ENCODE results near the gene SLC26A4.

The SLC26A4 gene

DNA sequence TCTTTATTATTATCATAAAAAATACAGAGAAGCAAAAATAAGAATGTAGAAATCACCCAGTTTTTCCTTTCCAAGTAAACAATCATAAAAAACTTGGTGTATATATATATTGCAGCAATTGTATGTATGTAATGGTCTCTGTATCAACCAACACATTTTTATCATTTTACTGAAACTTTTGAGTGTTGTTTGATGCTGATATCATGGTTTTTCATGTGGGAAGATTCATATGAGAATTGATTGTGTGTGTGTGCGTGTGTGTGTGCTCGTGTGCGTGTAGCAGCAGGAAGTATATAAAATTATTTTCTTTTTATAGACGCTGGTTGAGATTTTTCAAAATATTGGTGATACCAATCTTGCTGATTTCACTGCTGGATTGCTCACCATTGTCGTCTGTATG is 22.3 kb downstream of the SLC26A4 start:
- no peak overlapping the region for H4K91ac ChIP-seq (ENCODE audit: low read depth, low read length)
- no peak overlapping the region for H2AFZ ChIP-seq (ENCODE audit: insufficient read depth, low read length, poor library complexity)
- H3K36me3 ChIP-seq (ENCODE audit: control insufficient read depth in 1 of 2, insufficient read depth in 2 of 2, low read length in 2 of 2) = no peaks in the 10 kb centered on the region
- no peaks in the 10 kb centered on the region for H3K79me2 ChIP-seq (ENCODE audit: control insufficient read depth, insufficient read depth, low read length, poor library complexity)
- no peak overlapping the region for H4K12ac ChIP-seq (ENCODE audit: low read depth, low read length)
- H3K4me3 ChIP-seq (ENCODE audit: low read depth, low read length) = no peak overlapping the region
- no peaks in the 10 kb centered on the region for H3K4me1 ChIP-seq (ENCODE audit: control insufficient read depth in 1 of 2, insufficient read depth in 2 of 2, low read length in 2 of 2)
- no peak overlapping the region for H2BK5ac ChIP-seq (ENCODE audit: low read depth, low read length, poor library complexity)
- H4K8ac ChIP-seq (ENCODE audit: low read depth, low read length) = no peak overlapping the region
- H2AK5ac ChIP-seq (ENCODE audit: low read length) = no peak overlapping the region
- no peak overlapping the region for H3K4ac ChIP-seq (ENCODE audit: low read depth, low read length)
- H3K14ac ChIP-seq (ENCODE audit: low read length) = no peak overlapping the region
- H2BK120ac ChIP-seq (ENCODE audit: insufficient read depth, low read length, poor library complexity) = no peak overlapping the region
- no CpG with 5 or more reads among the region's 5 CpGs for WGBS (ENCODE audit: extremely low coverage, insufficient coverage, insufficient read length)
- H3K23ac ChIP-seq (ENCODE audit: low read length) = no peak overlapping the region
- no peak overlapping the region for H2BK12ac ChIP-seq (ENCODE audit: low read length)
- H3K27ac ChIP-seq (ENCODE audit: low read depth, low read length) = no peak overlapping the region
- no peak for DNase-seq
- no peaks in the 10 kb centered on the region for H3K79me1 ChIP-seq (ENCODE audit: low read length)
- no peaks in the 10 kb centered on the region for H3K9me3 ChIP-seq (ENCODE audit: insufficient read depth, low read depth, low read length)
- H3K27me3 ChIP-seq (ENCODE audit: insufficient read depth, low read length) = no peaks in the 10 kb centered on the region
- no peak overlapping the region for H3K4me2 ChIP-seq (ENCODE audit: low read length)
- H3K9ac ChIP-seq (ENCODE audit: low read length) = no peak overlapping the region
- H3K18ac ChIP-seq (ENCODE audit: low read length) = no peak overlapping the region

DNA sequence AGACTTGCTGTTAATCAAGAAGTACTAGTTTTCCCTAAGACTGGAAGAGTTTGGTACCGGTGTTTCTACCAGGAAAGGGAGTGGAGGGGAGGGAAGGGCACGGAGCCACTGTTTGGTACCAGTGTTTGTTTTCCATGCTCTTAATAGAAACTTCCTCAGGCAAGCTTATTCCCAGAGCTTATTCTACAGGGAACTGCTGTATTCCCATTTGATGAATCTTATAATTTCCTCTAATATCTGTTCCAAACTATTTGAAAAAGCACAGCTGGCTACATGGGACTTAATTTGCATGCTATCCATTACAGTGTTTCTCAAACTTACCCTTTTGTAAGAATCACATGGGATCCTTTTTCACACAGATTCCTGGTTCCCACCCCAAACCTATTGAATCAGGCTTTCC is 23.7 kb downstream of the SLC26A4 start:
- Histone ChIP-seq H4K91ac (ENCODE audit: low read depth, low read length) (no peak overlapping the region), H3K23ac (ENCODE audit: low read length) (no peak overlapping the region), H3K18ac (ENCODE audit: low read length) (no peak overlapping the region), H2BK12ac (ENCODE audit: low read length) (no peak overlapping the region), H2AFZ (ENCODE audit: insufficient read depth, low read length, poor library complexity) (no peak overlapping the region), H3K4me3 (ENCODE audit: low read depth, low read length) (no peak overlapping the region), H3K4me1 (ENCODE audit: control insufficient read depth in 1 of 2, insufficient read depth in 2 of 2, low read length in 2 of 2) (no peaks in the 10 kb centered on the region), H3K4me2 (ENCODE audit: low read length) (no peak overlapping the region), H3K27ac (ENCODE audit: low read depth, low read length) (no peak overlapping the region), H3K79me2 (ENCODE audit: control insufficient read depth, insufficient read depth, low read length, poor library complexity) (no peaks in the 10 kb centered on the region), H3K9me3 (ENCODE audit: insufficient read depth, low read depth, low read length) (no peaks in the 10 kb centered on the region), H3K36me3 (ENCODE audit: control insufficient read depth in 1 of 2, insufficient read depth in 2 of 2, low read length in 2 of 2) (no peaks in the 10 kb centered on the region), H3K4ac (ENCODE audit: low read depth, low read length) (no peak overlapping the region), H4K8ac (ENCODE audit: low read depth, low read length) (no peak overlapping the region), H3K9ac (ENCODE audit: low read length) (no peak overlapping the region), H2AK5ac (ENCODE audit: low read length) (no peak overlapping the region), H2BK5ac (ENCODE audit: low read depth, low read length, poor library complexity) (no peak overlapping the region), H4K12ac (ENCODE audit: low read depth, low read length) (no peak overlapping the region), H3K27me3 (ENCODE audit: insufficient read depth, low read length) (no peaks in the 10 kb centered on the region), H3K79me1 (ENCODE audit: low read length) (no peaks in the 10 kb centered on the region), H3K14ac (ENCODE audit: low read length) (no peak overlapping the region), H2BK120ac (ENCODE audit: insufficient read depth, low read length, poor library complexity) (no peak overlapping the region)
- WGBS (ENCODE audit: extremely low coverage, insufficient coverage, insufficient read length) = no CpG with 5 or more reads among the region's 2 CpGs
- DNase-seq = no peak

DNA sequence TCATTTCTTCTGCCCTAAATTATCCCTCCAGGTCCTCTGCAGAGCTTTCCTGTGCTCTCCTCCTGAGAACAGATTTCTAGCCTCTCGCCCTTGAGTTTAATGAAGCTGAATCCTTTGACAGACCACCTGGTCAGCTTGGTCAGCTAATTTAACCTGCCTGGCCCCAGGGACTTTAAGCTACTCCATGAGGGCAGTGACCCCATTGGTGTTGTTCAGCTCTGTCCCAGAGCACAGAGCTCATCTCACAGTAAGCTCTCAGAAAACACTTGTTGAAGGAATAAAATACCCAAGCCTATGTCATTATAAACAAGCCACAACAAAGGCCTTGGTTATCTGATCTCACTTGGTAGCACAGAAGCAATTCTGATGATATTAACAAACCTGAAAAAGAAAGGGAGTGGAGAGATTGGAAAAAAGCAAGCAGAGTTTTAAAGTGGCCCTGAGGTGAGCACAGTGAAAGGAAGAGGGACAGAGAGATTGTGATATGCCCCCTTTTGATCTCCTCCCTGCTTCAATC is 24.4 kb downstream of the SLC26A4 start:
- no peaks in the 10 kb centered on the region for H3K79me2 ChIP-seq (ENCODE audit: control insufficient read depth, insufficient read depth, low read length, poor library complexity)
- no peak overlapping the region for H3K9ac ChIP-seq (ENCODE audit: low read length)
- H2BK5ac ChIP-seq (ENCODE audit: low read depth, low read length, poor library complexity) = no peak overlapping the region
- H3K4me2 ChIP-seq (ENCODE audit: low read length) = no peak overlapping the region
- H3K23ac ChIP-seq (ENCODE audit: low read length) = no peak overlapping the region
- H3K14ac ChIP-seq (ENCODE audit: low read length) = no peak overlapping the region
- H3K79me1 ChIP-seq (ENCODE audit: low read length) = no peaks in the 10 kb centered on the region
- H3K4ac ChIP-seq (ENCODE audit: low read depth, low read length) = no peak overlapping the region
- H2BK12ac ChIP-seq (ENCODE audit: low read length) = no peak overlapping the region
- H2AK5ac ChIP-seq (ENCODE audit: low read length) = no peak overlapping the region
- no peak overlapping the region for H3K4me3 ChIP-seq (ENCODE audit: low read depth, low read length)
- H4K91ac ChIP-seq (ENCODE audit: low read depth, low read length) = no peak overlapping the region
- H3K18ac ChIP-seq (ENCODE audit: low read length) = no peak overlapping the region
- H4K12ac ChIP-seq (ENCODE audit: low read depth, low read length) = no peak overlapping the region
- H4K8ac ChIP-seq (ENCODE audit: low read depth, low read length) = no peak overlapping the region
- WGBS (ENCODE audit: extremely low coverage, insufficient coverage, insufficient read length) = no CpG with 5 or more reads among the region's 1 CpG
- no peak for DNase-seq
- no peaks in the 10 kb centered on the region for H3K27me3 ChIP-seq (ENCODE audit: insufficient read depth, low read length)
- no peak overlapping the region for H3K27ac ChIP-seq (ENCODE audit: low read depth, low read length)
- no peak overlapping the region for H2BK120ac ChIP-seq (ENCODE audit: insufficient read depth, low read length, poor library complexity)
- H3K4me1 ChIP-seq (ENCODE audit: control insufficient read depth in 1 of 2, insufficient read depth in 2 of 2, low read length in 2 of 2) = no peaks in the 10 kb centered on the region
- H3K9me3 ChIP-seq (ENCODE audit: insufficient read depth, low read depth, low read length) = no peaks in the 10 kb centered on the region
- no peaks in the 10 kb centered on the region for H3K36me3 ChIP-seq (ENCODE audit: control insufficient read depth in 1 of 2, insufficient read depth in 2 of 2, low read length in 2 of 2)
- no peak overlapping the region for H2AFZ ChIP-seq (ENCODE audit: insufficient read depth, low read length, poor library complexity)

DNA sequence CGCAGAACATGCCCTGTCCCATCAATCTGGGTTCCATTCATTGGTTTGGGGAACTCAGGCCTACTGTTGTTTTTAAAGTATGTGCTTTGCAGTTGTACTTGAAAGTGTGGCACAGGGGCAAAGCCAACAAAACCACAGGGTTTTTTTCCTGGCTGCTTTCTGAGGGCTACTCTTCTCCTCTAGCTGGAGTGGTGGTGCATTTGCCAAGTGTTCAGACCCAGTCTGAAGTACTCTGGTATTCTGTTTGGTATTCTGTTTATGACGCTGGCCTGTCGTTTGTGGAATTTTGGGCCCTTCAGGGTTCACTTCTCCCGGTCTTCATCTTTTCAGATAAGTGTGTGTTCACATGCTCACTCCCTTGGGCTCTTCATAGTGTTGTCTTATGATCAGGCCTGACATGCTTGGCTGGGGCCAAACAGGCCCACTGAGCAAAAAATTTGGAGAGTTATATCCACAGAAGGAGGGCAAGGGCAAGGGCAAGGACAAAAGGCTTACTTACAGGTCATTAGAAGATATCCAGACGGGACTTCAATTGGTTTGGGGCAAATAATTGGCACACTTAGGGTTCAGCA is 26.3 kb downstream of the SLC26A4 start:
- DNase-seq = no peak
- Histone ChIP-seq H3K27ac (ENCODE audit: low read depth, low read length) (no peak overlapping the region), H3K27me3 (ENCODE audit: insufficient read depth, low read length) (no peaks in the 10 kb centered on the region), H2BK12ac (ENCODE audit: low read length) (no peak overlapping the region), H3K23ac (ENCODE audit: low read length) (no peak overlapping the region), H3K79me2 (ENCODE audit: control insufficient read depth, insufficient read depth, low read length, poor library complexity) (no peaks in the 10 kb centered on the region), H2AFZ (ENCODE audit: insufficient read depth, low read length, poor library complexity) (no peak overlapping the region), H3K4me1 (ENCODE audit: control insufficient read depth in 1 of 2, insufficient read depth in 2 of 2, low read length in 2 of 2) (no peaks in the 10 kb centered on the region), H4K8ac (ENCODE audit: low read depth, low read length) (no peak overlapping the region), H2AK5ac (ENCODE audit: low read length) (no peak overlapping the region), H4K12ac (ENCODE audit: low read depth, low read length) (no peak overlapping the region), H3K18ac (ENCODE audit: low read length) (no peak overlapping the region), H3K4ac (ENCODE audit: low read depth, low read length) (no peak overlapping the region), H4K91ac (ENCODE audit: low read depth, low read length) (no peak overlapping the region), H3K79me1 (ENCODE audit: low read length) (no peaks in the 10 kb centered on the region), H2BK5ac (ENCODE audit: low read depth, low read length, poor library complexity) (no peak overlapping the region), H2BK120ac (ENCODE audit: insufficient read depth, low read length, poor library complexity) (no peak overlapping the region), H3K36me3 (ENCODE audit: control insufficient read depth in 1 of 2, insufficient read depth in 2 of 2, low read length in 2 of 2) (no peaks in the 10 kb centered on the region), H3K14ac (ENCODE audit: low read length) (no peak overlapping the region), H3K9ac (ENCODE audit: low read length) (no peak overlapping the region), H3K4me2 (ENCODE audit: low read length) (no peak overlapping the region), H3K9me3 (ENCODE audit: insufficient read depth, low read depth, low read length) (no peaks in the 10 kb centered on the region), H3K4me3 (ENCODE audit: low read depth, low read length) (no peak overlapping the region)
- no CpG with 5 or more reads among the region's 5 CpGs for WGBS (ENCODE audit: extremely low coverage, insufficient coverage, insufficient read length)
